ENCODE data around the gene ATP12A. TPM values are rescaled to one million over a fixed set of nuclear protein-coding genes. Genes with fewer than 3 reads are reported as not detected.

ATP12A gene
- total and polyA plus RNA-seq, 2 of the 8 experiments (the other 6 are each of a cell fraction or from before 2014, with no cell fraction given), result 0.80 to 1.3 TPM

- H2BK12ac ChIP-seq (ENCODE audit: low read depth, low read length), result peak overlapping the region; percentile 68; the same call in 1 of the 2 replicates
- H3K79me2 ChIP-seq (ENCODE audit: control insufficient read depth in 1 of 2, insufficient read depth in 2 of 2, low read length in 2 of 2), result no peaks in the 10 kb centered on the region
- WGBS, 2 experiments (ENCODE audit: extremely low coverage in 1 of 2, insufficient coverage in 1 of 2, insufficient read length in 1 of 2, insufficient replicate concordance in 2 of 2, low coverage in 1 of 2, low lambda C conversion rate in 2 of 2, missing lambda C conversion rate in 1 of 2), result 6% methylated on average over 62 of the region's 70 CpGs; no CpG with 5 or more reads in 1 of the 2 experiments
- H3K27ac ChIP-seq (ENCODE audit: low read depth, low read length), result no peak overlapping the region
- H2AFZ ChIP-seq (ENCODE audit: low read length), result peak overlapping the region; percentile 72; the same call in 1 of the 2 replicates
- no peak overlapping the region for H2BK120ac ChIP-seq (replicated peaks; ENCODE audit: low read depth, low read length)
- FAIRE-seq, result no peak
- H3K9me3 ChIP-seq (ENCODE audit: insufficient read depth in 2 of 2, low read depth in 1 of 2, low read length in 1 of 2), result no peaks in the 10 kb centered on the region; a peak in 1 of 4 replicates
- H3K56ac ChIP-seq (replicated peaks; ENCODE audit: insufficient read length, low read depth, low read length), result no peak overlapping the region
- H3K4me1 ChIP-seq (replicated peaks in 1 of 4; ENCODE audit: control insufficient read depth in 3 of 4, insufficient read depth in 4 of 4, low read length in 3 of 4), result peaks cover 0 to 18% (median 8%) of the 10 kb centered on the region in 4 experiments; a peak in 5 of 7 replicates
- no peak overlapping the region for H4K5ac ChIP-seq (ENCODE audit: insufficient read length, low read depth, low read length)
- H3K36me3 ChIP-seq (ENCODE audit: control insufficient read depth in 2 of 4, insufficient read depth in 4 of 4, low read length in 3 of 4), result peaks cover 0 to 5% (median 0%) of the 10 kb centered on the region in 4 experiments; a peak in 1 of 8 replicates
- no peak overlapping the region for H3K23ac ChIP-seq (ENCODE audit: insufficient read length)
- no peak overlapping the region for H3K9ac ChIP-seq (replicated peaks in 1 of 4; ENCODE audit: extremely low read depth in 1 of 4, low read depth in 3 of 4, low read length in 3 of 4)
- peak overlapping the region; percentile 66 to 89 for H3K4me2 ChIP-seq (ENCODE audit: insufficient read depth in 1 of 2, low read depth in 2 of 2, low read length in 2 of 2)
- no peak overlapping the region for H2BK20ac ChIP-seq (ENCODE audit: low read length)
- H3K18ac ChIP-seq (ENCODE audit: extremely low read depth, low read length), result no peak overlapping the region; the same call in 1 of the 2 replicates
- H4K8ac ChIP-seq (ENCODE audit: extremely low read depth, insufficient read depth, low read length), result peak overlapping the region; percentile 45
- ChIA-PET POLR2A (ENCODE audit: partially characterized antibody) (no interaction called here), CTCF (ENCODE audit: partially characterized antibody) (interaction anchor here (0.8 to 2.1 kb wide), 7 partner anchors 9 to 98 kb away, joined by 3 to 5 read pairs (median 3); partner anchors contain the start of gene ATP12A)
- H4K20me1 ChIP-seq (replicated peaks in 1 of 2; ENCODE audit: control insufficient read depth in 1 of 2, insufficient read depth in 2 of 2, low read length in 2 of 2), result peaks cover 0 to 2% of the 10 kb centered on the region in 2 experiments
- no peak overlapping the region for H2AK5ac ChIP-seq (ENCODE audit: low read depth, low read length)
- H3K4ac ChIP-seq (replicated peaks; ENCODE audit: insufficient read length, low read depth, low read length), result no peak overlapping the region
- peak overlapping the region; percentile 22 to 58 (median 44) for H3K4me3 ChIP-seq (ENCODE audit: extremely low read depth in 1 of 4, insufficient read depth in 2 of 4, low read depth in 3 of 4, low read length in 4 of 4)
- H4K91ac ChIP-seq (replicated peaks; ENCODE audit: insufficient read length, low read length), result no peak overlapping the region
- no peak overlapping the region for H2BK5ac ChIP-seq (ENCODE audit: low read depth, low read length)
- TF ChIP-seq POLR2AphosphoS5 (IDR thresholded peaks at IDR 0.05; ENCODE audit: low read depth, low read length) (no peak), SUZ12 (IDR thresholded peaks at IDR 0.05; ENCODE audit: low read length) (peak; percentile 97), JUND (IDR thresholded peaks at IDR 0.05; ENCODE audit: low read length) (no peak), EZH2 (IDR thresholded peaks at IDR 0.05; ENCODE audit: low read depth, low read length, severe bottlenecking) (peak; percentile 95), E2F6 (IDR thresholded peaks at IDR 0.05) (peak; percentile 24; the same call in 1 of the 2 replicates), KDM4A (IDR thresholded peaks at IDR 0.05; ENCODE audit: low read depth, low read length, severe bottlenecking) (peak; percentile 97), BRCA1 (IDR thresholded peaks at IDR 0.05; ENCODE audit: low read depth, low read length) (no peak)
- peaks cover 43 to 64% (median 58%) of the 10 kb centered on the region in 4 experiments for H3K27me3 ChIP-seq (replicated peaks in 1 of 4; ENCODE audit: control insufficient read depth in 3 of 4, extremely low read depth in 1 of 4, insufficient read depth in 3 of 4, low read length in 3 of 4)
- H2BK15ac ChIP-seq (ENCODE audit: low read length), result peak overlapping the region; percentile 88; the same call in 1 of the 2 replicates
- H3K14ac ChIP-seq (ENCODE audit: insufficient read length), result no peak overlapping the region
- no peaks in the 10 kb centered on the region for H3K79me1 ChIP-seq (ENCODE audit: low read depth, low read length)
- peak in 1 of 2 experiments; percentile 72 for DNase-seq (ENCODE audit: low read depth in 1 of 2, low spot score in 2 of 2)
- H3K23me2 ChIP-seq (ENCODE audit: low read depth, low read length), result peaks cover 11% of the 10 kb centered on the region
Observed at GRCh38 chr13:24745861-24746617, 65.8 kb downstream of the ATP12A start.

Data from H1 (cell line).